Measurements from ENCODE around the gene SGSM1. TPM values are rescaled to one million over a fixed set of nuclear protein-coding genes. Genes with fewer than 3 reads are reported as not detected.

SGSM1 gene
- total and polyA plus RNA-seq, 8 donors: 2.0 to 5.3 (median 4.3) TPM

DNA sequence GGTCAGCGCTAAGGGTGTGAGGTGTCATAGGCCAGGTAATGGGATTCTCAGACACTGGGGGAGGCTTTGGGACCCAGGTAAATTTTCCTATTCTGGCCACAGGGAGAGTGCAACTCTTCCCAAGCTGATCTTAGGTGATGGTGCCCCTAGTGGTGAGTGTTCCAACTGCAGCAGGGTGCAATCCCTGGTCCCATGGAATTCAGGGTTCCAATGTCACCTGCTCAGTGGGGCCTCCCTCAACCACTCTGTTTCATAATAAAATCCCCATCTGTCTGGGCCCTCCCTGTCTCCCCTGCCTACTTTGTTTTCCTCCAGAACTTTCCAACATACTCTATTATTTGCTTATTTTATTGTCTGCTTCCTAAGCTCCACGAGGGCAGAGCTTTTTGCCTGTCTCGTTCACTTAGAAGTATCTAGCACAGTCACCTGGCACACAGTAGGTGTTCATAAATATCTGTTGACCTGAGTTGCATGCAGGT, 2.9 kb upstream of the SGSM1 start:
- peak in 2 of 4 donors; percentile 33 to 37 for DNase-seq
- no peaks in the 10 kb centered on the region for H3K9me3 ChIP-seq
- peak; percentile 55 for ATAC-seq
- H3K27me3 ChIP-seq: peaks cover 0 to 20% of the 10 kb centered on the region in 2 donors
- peaks cover 0 to 11% of the 10 kb centered on the region in 2 donors for H3K4me1 ChIP-seq
- no peak overlapping the region for H3K27ac ChIP-seq
- H3K4me3 ChIP-seq: no peak overlapping the region
- TF ChIP-seq, protein P1, sequence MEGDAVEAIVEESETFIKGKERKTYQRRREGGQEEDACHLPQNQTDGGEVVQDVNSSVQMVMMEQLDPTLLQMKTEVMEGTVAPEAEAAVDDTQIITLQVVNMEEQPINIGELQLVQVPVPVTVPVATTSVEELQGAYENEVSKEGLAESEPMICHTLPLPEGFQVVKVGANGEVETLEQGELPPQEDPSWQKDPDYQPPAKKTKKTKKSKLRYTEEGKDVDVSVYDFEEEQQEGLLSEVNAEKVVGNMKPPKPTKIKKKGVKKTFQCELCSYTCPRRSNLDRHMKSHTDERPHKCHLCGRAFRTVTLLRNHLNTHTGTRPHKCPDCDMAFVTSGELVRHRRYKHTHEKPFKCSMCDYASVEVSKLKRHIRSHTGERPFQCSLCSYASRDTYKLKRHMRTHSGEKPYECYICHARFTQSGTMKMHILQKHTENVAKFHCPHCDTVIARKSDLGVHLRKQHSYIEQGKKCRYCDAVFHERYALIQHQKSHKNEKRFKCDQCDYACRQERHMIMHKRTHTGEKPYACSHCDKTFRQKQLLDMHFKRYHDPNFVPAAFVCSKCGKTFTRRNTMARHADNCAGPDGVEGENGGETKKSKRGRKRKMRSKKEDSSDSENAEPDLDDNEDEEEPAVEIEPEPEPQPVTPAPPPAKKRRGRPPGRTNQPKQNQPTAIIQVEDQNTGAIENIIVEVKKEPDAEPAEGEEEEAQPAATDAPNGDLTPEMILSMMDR (IDR thresholded peaks at IDR 0.05): peak; percentile 92 to 95
- no peaks in the 10 kb centered on the region for H3K36me3 ChIP-seq
- intact Hi-C loops (cut with DNase I): no loop called here

DNA sequence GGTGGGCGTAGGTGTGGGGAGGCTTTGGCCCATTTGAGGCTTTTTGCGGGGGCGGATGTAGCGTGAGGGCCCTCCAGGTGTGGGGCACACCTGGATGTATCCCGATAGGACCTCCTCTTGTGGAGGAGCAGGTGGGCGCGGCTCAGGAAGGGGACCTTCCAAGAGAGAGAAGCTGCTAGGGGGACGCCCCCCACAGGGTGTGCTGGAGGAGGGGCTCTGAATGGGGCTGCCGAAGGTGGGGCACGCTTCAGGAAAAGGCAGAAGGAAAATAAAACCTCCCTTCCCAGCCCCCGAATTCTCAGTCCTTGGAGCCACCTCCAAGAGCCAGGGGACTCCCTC, 621 bp downstream of the SGSM1 start:
- Histone ChIP-seq H3K9me3 (no peaks in the 10 kb centered on the region), H3K27me3 (peaks cover 0 to 20% of the 10 kb centered on the region in 2 donors), H3K36me3 (no peaks in the 10 kb centered on the region), H3K4me1 (peaks cover 0 to 11% of the 10 kb centered on the region in 2 donors), H3K27ac (peak overlapping the region in 1 of 2 donors; percentile 63), H3K4me3 (peak overlapping the region; percentile 40 to 49)
- DNase-seq: no peak
- intact Hi-C loops (cut with DNase I): no loop called here
- TF ChIP-seq, protein P1 (IDR thresholded peaks at IDR 0.05): no peak
- peak; percentile 2 for ATAC-seq

DNA sequence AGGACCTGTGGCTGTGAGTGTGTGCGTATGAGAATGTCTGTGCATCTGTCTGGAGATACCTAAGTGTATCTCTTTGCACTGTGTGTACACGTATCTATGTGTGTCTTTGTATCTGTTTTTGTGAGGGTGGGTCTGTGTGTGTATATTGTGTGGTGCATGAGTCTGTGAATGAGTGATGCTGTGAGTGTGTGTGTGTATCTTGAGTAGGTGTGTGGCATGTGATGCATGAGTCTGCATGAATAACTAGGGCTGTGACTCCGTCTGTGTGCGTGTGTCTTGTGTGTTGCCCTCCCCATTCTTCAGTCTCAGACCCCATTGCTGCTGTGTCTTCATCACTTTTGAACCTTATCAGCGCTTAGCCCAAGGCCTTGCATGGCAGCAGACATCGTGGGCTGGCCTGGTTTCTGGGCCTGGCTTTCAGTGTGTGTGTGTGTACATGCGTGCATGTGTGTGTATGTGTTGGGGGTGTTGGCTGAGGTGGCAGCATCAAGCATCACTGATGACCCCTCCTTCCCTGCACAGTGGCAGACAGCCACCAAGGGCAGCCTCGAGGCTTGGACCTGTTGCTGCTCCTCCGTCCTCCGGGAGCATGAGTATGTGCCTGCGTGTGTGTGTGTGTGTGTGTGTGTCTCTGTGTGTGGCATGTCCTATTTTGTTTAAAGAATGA, 1.4 kb downstream of the SGSM1 start:
- Histone ChIP-seq H3K4me1 (peaks cover 0 to 11% of the 10 kb centered on the region in 2 donors), H3K9me3 (no peaks in the 10 kb centered on the region), H3K27me3 (peaks cover 0 to 20% of the 10 kb centered on the region in 2 donors), H3K4me3 (no peak overlapping the region), H3K27ac (no peak overlapping the region), H3K36me3 (no peaks in the 10 kb centered on the region)
- intact Hi-C loops (cut with DNase I): no loop called here
- TF ChIP-seq, protein P1 (IDR thresholded peaks at IDR 0.05): no peak
- ATAC-seq (no peak), DNase-seq (peak in 1 of 4 donors; percentile 15)

DNA sequence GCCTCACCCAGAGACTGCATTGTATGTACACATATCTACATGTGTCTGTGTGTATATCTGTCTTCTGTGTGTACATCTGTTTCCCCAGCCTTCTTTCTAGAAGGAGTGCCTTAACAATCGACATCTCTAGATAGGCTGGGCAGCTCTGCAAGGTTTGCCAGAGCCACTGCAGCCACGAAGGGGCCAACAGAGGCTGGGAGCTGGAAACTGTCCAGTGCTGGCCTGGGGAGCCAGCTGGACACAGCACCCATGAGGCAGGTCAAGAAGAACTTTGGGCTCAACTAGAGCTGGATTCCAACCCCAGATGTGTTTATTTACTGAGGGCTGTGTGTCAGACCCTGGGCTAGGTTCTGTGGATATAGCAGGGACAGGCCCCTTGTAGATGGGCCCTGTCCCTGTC, 3.3 kb downstream of the SGSM1 start:
- Histone ChIP-seq H3K9me3 (no peaks in the 10 kb centered on the region), H3K4me1 (peaks cover 0 to 11% of the 10 kb centered on the region in 2 donors), H3K36me3 (no peaks in the 10 kb centered on the region), H3K27ac (no peak overlapping the region), H3K27me3 (peaks cover 0 to 20% of the 10 kb centered on the region in 2 donors), H3K4me3 (no peak overlapping the region)
- TF ChIP-seq, protein P1 (IDR thresholded peaks at IDR 0.05): no peak
- no peak for ATAC-seq
- DNase-seq: no peak
- intact Hi-C loops (cut with DNase I): no loop called here

DNA sequence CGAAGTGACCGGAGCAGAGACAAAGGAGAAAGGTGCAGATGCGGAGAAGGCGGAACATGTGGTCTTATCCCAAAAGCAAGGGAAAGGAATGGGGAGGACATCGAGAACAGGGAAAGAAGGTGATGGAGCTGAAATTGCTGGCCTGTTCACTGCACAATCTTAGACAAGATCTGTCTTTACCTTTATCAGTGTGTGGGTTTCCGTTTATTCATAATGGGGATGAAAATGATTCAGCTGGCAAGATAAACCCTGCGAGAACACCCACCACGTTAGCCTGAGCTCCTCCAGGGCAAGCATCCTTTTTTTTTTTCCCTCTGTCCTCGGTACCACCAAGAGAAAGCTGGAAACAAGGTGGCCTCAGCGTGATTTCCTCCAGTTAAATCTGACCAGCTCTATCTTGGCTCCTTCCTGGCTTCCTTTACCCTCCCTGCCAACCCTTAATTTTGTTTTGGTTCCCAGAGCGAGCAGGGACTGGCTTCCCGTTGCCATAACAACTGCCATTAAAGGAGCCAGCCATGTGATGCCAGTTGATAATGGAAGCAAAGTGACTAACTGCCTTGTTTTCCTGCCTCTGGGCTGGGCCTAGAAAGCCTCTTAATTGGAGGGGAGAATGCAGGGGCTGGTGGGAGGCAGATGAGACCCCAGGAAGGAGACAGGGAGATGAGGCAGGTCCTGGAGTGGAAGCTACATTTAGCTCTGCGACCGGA, 4.2 kb downstream of the SGSM1 start:
- Histone ChIP-seq H3K9me3 (no peaks in the 10 kb centered on the region), H3K27ac (no peak overlapping the region), H3K27me3 (peaks cover 0 to 20% of the 10 kb centered on the region in 2 donors), H3K4me1 (peaks cover 0 to 11% of the 10 kb centered on the region in 2 donors), H3K36me3 (no peaks in the 10 kb centered on the region), H3K4me3 (no peak overlapping the region)
- TF ChIP-seq, protein P1 (IDR thresholded peaks at IDR 0.05): no peak
- intact Hi-C loops (cut with DNase I): no loop called here
- DNase-seq (no peak), ATAC-seq (no peak)
